ENCODE measurements around the gene PCA3.

PCA3 gene

DNA sequence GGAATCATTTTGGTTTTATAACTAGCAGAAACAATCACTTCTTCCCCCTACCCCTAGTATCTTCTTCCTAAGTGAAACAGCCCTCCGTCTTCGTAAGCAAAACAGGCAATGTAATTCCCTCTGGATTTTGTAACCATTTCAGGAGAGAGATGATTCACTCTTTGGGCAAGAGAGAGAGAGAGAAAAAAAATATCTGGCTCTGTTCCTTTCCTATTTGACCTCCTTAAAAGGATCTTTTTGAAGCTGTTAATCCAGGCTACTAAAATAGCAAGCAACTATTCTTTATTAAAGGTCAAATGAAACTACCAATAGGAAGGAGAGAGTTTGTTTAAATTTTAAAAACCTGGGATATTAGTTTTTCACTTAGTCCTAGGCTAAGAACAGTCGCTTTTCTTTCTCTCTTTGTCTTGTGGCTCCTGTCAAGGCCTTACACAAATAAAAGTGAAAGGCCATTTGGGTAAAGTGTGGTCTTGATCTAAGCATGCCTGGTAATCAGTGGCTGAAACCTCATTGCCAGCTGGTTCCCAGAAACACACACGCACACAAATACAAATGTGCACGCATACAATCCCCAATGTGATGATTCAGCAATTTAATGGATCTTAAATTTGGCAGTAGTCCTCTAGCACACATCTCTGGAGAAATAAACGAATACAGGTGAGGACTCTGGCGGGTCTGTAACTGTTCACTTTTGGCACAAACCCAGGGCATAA lies 71.5 kb downstream of the PCA3 start:
- FAIRE-seq = no peak

All from colon (tissue), 2 donors.